NCI-H526 treated with DMSO at 0.1 percent for 48 hours (cell line): ENCODE data around the gene ETNK2.
"Not testable (repeated sequence)": the region's sequence is repeated elsewhere in the genome, so short reads cannot be mapped to it uniquely, and the experiment has no call there.

Experiments
- DNase-seq: peaks from one replicate; lab custom pipeline; 2025; lab: John Stamatoyannopoulos, UW

The ETNK2 gene

GRCh38 chr1:204098683-204099082 lies 53.2 kb downstream of the ETNK2 start:
- no peak for DNase-seq

GRCh38 chr1:204096931-204097330 lies 54.9 kb downstream of the ETNK2 start:
- no peak for DNase-seq

GRCh38 chr1:204094856-204095634 lies 56.8 kb downstream of the ETNK2 start:
- DNase-seq = no peak

- DNase-seq = no peak
Measured at GRCh38 chr1:204094313-204094729, 57.5 kb downstream of the ETNK2 start.

GRCh38 chr1:204093781-204094180 lies 58.1 kb downstream of the ETNK2 start:
- DNase-seq = no peak

- DNase-seq = no peak
Measured at GRCh38 chr1:204093421-204093717, 58.5 kb downstream of the ETNK2 start.

- DNase-seq = peak; percentile 48
Measured at GRCh38 chr1:204092632-204093420, 59.0 kb downstream of the ETNK2 start.

GRCh38 chr1:204091787-204092312 lies 60.0 kb downstream of the ETNK2 start:
- no peak for DNase-seq

- DNase-seq = no peak
Measured at GRCh38 chr1:204091066-204091465, 60.8 kb downstream of the ETNK2 start.

GRCh38 chr1:204090132-204090531 lies 61.7 kb downstream of the ETNK2 start:
- DNase-seq = not testable (repeated sequence)

GRCh38 chr1:204089044-204089751 lies 62.6 kb downstream of the ETNK2 start:
- DNase-seq = peak; percentile 33

- no peak for DNase-seq
Measured at GRCh38 chr1:204088596-204088995, 63.2 kb downstream of the ETNK2 start.

GRCh38 chr1:204087893-204088528 lies 63.8 kb downstream of the ETNK2 start:
- peak; percentile 91 for DNase-seq

GRCh38 chr1:204087181-204087892 lies 64.5 kb downstream of the ETNK2 start:
- no peak for DNase-seq

- DNase-seq = no peak
Measured at GRCh38 chr1:204085876-204086275, 66.0 kb downstream of the ETNK2 start.

GRCh38 chr1:204084247-204084772 lies 67.5 kb downstream of the ETNK2 start:
- DNase-seq = peak; percentile 89

- no peak for DNase-seq
Measured at GRCh38 chr1:204083491-204083890, 68.4 kb downstream of the ETNK2 start.

- DNase-seq = no peak
Measured at GRCh38 chr1:204081791-204082513, 69.9 kb downstream of the ETNK2 start.

- no peak for DNase-seq
Measured at GRCh38 chr1:204081164-204081790, 70.6 kb downstream of the ETNK2 start.
